ENCODE data around the gene APOBEC3B.
"Not testable (repeated sequence)": the region's sequence is repeated elsewhere in the genome, so short reads cannot be mapped to it uniquely, and the experiment has no call there.

APOBEC3B gene

DNA sequence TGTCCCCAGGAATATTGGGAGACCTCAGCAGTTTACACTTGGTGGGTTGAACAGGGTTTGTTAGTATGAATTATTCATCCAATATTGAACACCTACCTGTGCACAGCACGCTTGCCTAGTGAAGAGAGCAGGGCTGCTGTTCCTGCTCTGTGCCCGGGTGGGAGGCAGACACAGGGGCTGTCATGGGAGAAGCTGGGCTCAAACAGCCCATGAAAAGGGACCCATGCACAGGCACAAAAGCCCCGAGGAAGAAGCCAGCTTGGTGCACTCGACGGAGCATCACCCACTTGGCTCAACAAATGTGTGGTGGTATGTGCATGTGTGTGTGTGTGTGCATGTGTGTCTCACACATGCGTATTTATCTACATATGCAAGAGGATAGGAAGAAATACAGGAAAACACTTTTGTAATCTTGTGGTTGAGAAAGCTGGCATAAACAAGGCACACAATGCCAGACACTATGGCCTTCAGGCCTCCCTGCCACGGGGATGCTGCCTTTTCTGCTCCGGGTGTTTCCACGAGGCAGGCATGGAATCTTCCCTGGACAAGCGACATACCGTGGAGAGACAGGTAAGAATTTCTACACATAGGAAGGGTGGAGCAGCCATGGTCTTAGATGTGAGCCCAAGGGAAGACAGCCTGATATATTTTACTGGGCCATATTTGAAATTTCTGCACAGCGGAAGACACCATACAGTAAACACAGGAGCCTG, 29.7 kb upstream of the APOBEC3B start:
- no peak for ATAC-seq

DNA sequence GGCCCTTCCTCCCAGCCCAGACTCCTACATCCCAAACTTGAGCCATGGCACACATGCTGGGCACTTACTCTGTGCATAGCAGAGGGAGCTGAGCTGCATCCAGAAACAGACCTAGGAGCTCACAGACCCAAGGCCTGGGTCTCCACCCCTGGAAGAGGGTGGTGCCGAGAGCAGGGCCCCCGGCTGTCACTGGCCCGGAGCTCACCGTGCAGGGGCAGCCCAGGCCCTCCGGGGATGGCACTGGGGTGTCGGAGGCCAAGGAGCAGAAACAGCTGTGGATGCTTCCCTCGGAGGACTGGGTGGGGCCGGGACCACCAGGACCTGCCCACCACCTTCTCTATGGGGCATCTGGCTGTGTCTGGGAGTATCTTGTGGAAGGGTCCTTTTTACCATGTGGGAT, 29.1 kb upstream of the APOBEC3B start:
- no peak for ATAC-seq

DNA sequence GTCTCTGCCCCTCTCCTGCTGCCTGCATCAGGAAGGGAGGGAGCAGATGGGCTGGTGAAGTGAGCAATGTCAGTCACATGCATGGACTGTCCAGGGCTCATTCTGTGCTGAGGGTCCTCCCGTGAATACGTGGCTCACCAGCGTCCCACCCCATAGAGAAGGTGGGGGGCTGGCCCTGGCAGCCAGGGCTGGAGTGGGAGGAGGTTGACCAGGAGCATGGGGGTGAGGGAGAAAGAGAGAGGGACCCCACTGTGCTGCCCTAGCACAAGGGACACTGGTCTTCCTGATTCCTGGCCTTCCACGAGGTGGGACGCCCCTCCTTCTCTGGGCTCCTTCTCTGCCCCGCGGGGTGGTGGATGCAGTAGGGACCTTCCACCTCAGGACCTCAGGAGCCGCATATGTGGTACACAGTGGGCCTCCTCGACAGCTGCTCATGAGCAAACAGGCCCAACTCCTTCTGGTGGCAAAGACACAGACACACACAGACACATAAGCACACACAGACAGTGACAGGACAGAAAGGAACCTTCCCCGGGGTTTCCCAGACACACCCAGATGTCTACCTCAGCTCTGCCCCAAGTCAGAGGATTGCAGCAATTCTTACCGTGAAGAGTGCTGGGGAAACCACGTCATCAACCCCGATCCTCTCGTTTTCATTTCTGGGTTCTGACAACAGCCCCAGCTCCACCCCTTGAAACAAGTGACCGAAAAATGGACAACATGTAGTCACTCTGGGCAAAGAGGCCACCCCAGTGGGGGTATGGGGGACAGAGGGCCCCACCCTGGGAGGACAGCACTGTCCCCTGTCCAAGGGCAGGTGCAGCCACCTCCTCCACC, 28.4 kb upstream of the APOBEC3B start:
- peak; percentile 98 to 99 for ATAC-seq

DNA sequence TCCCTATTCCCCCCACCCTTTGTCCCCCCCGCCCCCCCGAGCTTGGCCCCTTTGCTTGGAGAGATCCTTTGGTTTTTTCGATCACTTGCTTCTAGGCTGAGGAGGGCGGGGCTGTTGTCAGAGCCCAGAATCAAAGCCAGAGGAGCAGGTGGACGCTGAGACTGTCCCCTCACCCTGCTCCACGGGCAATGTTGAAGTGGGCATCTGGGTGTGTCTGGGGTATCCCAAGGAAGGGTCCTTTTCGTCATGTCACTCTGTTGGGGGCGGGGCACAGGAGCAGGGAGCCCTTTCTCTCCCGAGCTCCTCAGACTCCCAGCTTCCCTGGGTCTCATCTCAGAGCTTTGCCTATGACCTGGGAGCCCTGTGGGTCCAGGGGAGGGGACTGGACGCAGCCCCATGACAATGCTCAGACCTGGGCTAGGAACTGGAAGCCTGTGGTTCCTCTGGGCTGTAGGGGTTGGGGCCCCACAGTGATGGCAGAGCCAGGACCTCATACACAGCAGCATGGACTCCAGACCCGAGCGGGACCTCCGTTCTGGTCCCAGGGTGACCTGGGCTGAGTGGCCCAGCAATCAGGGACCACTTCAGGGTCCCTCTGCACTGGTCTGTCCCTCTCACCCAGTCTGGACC, 27.6 kb upstream of the APOBEC3B start:
- no peak for ATAC-seq

DNA sequence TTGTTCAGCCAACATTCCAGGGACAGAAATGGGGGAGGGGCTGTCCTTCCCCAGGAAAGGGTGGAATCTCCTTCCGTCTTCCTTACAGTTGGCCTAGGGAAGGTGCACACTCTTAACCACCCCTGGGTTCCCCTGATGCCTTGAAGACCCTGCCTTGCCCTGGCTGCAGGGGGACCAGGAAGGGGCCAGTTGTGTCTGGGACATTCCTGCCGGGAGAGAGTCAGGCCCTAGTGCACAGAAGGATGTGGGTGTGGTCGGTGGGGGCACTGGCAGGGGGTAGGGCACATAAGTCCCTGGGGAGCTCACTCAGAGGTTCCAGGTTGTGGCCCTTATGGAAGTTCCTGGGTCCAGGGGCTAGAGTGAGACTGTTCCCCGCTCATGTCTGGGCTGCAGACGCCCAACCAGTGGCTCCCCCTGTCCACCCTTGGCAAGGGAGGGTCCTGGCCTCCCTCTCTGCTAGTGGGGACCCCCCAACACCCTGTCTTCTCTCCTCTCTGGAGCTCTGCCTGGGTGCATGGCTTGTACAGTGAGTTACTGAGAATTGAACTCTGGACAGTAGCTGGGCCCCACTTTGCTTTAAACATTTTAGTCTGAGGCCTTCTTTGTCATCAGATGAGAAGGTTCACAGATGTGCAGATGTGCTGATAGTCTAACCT, 26.8 kb upstream of the APOBEC3B start:
- ATAC-seq = no peak

DNA sequence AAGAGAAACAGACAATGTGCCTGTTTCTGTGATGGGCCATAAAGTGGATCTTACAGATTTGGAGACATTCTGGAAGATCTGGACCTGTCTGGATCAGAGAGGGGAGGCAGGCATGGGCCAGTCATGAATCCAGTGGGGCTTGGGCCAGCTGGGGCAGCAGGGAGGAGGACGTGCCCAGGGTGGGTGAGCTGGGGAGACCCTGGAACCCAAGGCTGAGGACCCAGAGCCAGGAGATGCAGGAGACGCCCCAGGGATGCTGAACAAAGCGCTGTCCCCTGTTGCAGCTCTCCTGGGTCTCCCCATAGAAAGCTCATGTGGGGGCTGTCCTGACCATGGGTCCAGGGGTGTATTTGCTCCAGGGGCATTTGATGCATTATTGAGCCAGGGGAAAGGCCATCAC, 26.2 kb upstream of the APOBEC3B start:
- no peak for ATAC-seq

DNA sequence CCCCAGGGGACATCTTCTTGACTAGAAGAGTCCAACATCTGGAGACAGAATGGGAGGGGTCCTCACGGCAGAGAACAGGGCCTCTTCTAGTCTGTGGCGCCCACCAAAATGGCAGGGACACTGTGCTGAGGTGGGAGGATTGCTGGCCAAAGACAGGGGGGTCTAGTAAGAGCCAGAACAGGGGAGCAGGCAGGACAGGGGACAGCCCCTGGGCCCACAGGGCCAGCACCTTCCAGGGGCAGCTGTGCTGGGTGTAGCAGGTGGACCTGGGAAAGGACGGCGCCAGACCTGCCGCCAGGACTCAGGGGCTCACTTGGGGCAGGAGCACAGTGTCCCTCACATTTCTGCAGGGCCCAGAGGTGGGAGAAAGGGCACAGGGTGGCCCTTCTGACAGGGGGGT, 25.6 kb upstream of the APOBEC3B start:
- ATAC-seq = no peak

DNA sequence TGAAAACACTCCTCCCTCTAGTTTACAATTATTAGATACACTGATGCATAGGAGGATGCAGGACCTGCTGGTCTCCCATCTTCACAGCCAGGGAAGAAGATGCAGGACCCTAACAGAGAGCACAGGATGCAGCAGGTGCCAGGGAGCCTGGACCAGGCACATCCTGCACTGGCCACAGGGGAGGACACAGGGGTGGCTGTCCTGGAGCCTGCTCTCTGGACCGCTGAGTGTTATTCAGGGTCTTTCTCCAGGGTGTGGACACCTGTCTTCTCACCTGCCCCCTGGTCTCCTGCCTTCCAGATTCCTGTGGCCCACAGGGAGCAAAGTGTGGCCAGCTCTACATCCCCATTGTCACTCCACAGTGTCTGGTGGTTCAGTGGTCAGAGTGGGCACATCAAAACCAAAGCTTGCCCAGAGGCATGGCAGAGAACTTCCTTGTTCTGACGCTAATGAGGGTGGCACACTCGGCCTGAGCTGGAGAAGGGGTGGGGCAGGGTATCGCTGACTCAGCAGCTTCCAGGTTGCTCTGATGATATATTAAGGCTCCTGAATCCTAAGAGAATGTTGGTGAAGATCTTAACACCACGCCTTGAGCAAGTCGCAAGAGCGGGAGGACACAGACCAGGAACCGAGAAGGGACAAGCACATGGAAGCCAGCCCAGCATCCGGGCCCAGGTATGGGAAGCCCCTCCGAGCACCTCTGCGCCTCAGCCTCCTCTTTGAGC, 24.9 kb upstream of the APOBEC3B start, which contains the start of gene APOBEC3A:
TSS of gene APOBEC3A (plus strand) at position 564 of the 725 bp plus-strand sequence. CDS start at position 647, 83 bp downstream.
- no peak for ATAC-seq

DNA sequence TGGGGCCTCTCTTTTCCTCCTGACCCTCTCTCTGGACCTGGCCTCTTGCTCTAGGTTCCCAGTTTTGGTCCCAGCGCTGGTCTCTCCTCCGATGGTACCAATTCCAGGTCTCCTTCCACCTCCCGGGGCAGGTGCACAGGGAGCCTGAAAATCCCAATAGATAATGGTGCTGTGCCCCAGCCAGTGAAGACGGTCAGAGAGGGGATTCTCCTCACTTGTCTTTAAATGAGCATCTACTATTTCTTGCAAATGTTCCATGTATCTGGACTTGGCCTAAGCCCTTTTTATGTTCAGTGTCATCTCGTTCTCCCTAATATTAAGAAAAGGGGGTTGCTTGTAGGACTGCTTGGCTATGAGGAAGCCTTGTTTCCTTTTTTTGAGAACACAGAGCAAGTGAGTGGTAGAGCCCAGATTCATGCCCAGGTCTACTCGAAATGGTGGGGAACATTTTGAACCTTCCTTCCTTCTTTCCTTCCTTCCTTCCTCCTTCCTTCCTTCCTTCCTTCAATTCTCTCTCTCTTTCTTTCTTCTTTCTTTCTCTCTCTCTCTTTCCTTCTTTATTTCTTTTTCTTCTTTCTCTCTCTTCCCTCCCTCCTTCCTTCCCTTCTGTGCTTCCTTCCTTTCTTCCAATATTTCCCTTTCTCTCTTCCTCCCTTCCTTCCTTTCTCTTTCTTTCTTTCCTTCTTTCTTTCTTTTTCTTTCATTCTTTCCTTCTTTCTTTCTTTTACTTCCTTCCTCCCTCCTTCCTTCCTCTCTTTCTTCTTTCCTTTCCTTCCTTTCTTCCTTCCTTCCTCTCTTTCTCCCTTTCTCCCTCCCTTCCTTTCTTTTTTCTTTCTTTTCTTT, 24.1 kb upstream of the APOBEC3B start:
- no peak for ATAC-seq

DNA sequence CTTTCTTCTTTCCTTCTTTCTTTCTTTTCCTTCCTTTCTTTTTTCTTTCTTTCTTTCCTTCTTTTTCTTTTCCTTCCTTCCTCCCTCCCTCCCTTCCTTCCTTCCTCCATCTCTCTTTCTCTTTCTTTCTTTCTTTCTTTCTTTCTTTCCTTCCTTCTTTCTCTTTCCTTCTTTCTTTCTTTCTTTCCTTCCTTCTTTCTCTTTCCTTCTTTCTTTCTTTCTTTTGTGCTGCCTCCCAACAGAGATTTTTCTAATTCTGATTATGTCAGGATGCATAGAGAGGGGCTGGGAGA, 23.6 kb upstream of the APOBEC3B start:
- ATAC-seq = not testable (repeated sequence)

DNA sequence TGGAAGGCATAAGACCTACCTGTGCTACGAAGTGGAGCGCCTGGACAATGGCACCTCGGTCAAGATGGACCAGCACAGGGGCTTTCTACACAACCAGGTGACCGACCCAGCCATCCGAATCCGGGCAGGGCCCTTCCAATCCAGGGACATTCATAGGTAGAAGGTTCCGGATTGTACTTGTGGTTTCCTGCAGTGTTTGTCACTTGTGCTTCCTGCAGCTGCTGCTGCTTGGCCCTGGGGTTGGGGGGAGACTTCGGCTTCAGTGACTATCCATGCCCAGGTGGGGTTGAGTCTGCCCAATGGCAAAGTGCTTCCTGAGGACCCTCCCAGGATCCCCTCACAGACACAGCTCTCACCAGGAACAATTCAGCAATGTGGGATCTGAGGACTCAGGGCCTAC, 22.6 kb upstream of the APOBEC3B start:
- ATAC-seq = no peak

DNA sequence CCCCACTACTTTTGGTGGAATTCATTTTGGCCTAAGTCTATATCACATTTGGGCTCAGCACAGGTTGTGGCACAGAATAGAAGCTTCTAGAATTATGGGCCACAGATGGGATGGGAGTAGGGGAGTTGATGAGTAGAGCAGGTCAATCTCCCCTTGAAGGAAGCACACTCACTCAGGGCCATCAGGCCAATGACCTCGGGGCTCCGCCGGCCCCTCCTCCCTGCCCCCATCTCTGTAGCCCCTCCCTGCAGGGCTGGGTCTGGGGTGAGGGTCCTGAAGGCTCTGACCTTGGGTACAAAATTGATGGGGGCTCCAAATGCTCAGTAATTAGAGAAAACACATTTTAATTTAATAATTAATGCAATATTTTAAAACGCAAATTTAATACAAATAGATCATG, 21.5 kb upstream of the APOBEC3B start:
- not testable (repeated sequence) for ATAC-seq

DNA sequence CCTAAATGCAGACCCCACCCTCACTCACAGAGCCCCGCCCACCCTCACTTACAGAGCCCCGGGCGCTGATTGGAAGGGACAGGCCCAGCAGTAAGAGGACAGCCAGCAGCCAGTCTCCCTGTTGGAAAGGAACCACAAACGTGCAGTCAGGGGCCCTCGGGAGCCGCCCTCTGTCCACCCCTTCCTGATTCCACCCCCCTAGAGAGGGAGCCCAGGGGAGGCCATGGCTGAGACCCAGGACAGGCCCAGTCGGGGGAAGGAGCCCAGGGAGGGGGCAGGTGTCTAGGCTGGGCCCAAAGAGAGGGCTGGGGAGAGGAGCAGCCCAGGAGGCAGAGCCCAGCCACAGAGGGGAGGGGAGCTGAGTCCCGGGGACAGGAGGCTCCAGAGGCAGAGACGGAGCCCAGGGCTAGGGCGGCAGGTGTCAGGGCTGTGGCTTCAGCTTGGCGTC, 18.8 kb upstream of the APOBEC3B start:
- peak in 1 of 2 donors; percentile 5 for ATAC-seq

DNA sequence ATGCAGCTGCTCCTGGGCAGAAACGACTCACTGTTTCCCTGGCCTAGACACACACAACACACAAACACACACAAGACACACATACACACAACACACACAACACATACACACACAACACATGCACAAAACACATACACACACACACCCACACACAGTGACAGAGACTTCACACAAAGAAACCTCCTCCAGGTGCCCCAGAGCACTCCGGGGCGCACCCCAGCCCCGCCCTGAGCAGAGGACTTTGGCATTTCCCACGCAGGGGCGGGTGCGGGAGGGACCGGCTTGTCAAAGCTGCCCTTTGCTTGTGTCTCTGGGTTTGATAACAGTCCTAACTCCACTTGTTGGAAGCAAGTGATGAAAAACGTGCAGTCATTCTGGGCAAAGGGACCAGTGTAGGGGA, 18.3 kb upstream of the APOBEC3B start:
- peak in 1 of 2 donors; percentile 33 for ATAC-seq

DNA sequence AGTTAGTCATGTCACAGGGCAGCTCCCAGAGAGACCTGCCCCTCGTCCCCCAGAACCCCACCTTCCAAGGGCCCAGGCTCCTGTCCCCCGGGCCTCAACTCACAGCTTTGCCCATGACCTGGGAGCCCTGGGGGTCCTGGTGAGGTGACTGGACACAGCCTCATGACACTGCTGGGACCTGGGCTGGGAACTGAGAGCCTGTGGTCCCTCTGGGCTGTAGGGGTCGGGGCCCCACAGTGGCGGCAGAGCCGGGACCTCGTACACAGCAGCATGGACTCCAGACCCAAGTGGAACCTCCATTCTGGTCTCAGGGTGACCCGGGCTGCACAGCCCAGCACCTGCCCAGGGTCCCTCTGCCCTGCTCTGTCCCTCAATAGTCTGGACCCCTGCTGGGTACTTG, 17.8 kb upstream of the APOBEC3B start:
- ATAC-seq = no peak

DNA sequence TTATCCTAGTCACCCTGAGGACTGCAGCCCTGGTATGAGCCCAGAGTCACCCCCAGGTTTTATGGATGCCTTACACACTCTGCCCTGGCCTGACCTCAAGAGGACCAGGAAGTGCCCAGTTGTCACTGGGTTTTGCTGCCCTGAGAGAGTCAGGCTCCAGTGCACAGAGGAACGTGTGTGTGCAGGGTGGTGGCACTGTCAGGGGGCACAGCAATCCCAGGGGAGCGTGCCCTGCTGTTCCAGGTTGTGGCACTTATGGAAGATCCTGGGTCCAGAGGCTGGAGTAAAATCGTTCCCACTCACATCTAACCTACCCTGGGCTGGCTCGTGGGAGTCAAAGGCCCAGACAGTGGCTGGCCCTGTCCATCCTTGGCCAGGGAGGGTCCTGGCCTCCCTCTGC, 17.2 kb upstream of the APOBEC3B start:
- no peak for ATAC-seq

DNA sequence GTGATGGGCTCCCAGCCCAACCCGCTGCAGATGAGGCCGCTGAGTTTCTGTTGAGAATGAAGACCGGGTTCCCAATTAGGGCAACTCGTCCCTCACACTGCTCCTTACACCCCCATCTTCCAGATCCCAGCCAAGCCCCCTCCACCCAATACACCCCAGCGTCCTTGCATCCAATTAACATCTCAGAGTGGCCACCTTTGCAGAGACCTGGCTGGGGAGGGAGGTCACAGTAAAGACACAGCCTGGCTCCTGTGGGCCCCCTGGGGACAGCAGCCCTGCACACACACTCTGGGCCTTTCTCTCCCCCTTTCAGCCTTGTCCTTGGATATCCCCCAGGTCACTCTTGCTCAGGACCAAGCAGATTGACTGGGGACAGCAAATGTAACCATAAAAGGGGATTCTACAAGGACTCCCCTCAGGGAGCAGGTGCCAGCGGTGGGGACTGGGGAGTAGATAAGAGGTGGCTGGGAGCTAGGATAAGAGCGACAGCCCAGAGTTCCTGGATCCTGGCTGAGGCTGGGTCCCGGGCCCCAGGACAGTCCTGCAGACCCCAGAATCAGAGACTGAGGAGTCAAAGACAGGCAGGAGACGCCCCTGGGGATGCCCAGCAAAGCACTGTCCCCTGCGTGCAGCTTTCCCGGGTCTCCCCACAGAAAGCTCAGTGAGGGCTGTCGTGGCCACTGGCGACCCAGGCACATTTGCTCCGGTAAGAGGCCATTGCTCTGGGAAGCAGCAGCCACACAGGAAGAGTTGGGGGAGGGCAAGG, 16.4 kb upstream of the APOBEC3B start:
- no peak for ATAC-seq

DNA sequence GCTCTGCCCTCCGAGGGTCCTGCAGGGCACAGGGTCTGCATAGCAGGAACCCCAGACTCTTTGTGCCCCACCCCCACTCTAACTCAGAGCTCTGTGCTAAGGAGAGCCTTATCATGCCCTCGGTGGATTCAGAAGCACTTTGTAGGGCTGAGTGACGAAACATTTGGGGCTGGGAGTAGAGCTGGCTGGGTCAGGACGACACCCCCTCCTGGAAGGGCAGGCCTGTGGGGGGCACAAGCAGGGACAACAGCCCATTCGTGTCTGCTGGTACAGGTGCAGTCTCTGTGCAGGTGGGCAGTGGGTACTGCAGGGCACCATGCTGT, 15.8 kb upstream of the APOBEC3B start:
- no peak for ATAC-seq

DNA sequence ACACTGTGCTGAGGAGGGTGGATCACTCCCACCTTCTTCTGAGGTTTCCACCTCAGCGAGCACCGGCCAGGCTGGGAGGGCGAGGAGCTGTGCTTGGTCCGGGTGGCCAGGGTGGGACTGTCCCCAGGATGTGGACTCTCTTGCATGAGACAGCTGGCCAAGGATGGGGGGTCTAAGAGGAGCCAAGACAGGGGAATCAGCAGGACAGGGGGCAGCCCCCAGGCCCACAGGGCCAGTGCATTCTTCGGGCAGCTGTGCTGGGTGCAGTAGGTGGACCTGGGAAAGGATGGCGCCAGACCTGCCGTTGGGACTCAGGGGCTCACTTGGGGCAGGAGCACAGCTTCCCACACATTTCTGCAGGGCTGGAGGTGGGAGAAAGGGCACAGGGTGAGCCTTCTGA, 15.2 kb upstream of the APOBEC3B start:
- ATAC-seq = no peak

DNA sequence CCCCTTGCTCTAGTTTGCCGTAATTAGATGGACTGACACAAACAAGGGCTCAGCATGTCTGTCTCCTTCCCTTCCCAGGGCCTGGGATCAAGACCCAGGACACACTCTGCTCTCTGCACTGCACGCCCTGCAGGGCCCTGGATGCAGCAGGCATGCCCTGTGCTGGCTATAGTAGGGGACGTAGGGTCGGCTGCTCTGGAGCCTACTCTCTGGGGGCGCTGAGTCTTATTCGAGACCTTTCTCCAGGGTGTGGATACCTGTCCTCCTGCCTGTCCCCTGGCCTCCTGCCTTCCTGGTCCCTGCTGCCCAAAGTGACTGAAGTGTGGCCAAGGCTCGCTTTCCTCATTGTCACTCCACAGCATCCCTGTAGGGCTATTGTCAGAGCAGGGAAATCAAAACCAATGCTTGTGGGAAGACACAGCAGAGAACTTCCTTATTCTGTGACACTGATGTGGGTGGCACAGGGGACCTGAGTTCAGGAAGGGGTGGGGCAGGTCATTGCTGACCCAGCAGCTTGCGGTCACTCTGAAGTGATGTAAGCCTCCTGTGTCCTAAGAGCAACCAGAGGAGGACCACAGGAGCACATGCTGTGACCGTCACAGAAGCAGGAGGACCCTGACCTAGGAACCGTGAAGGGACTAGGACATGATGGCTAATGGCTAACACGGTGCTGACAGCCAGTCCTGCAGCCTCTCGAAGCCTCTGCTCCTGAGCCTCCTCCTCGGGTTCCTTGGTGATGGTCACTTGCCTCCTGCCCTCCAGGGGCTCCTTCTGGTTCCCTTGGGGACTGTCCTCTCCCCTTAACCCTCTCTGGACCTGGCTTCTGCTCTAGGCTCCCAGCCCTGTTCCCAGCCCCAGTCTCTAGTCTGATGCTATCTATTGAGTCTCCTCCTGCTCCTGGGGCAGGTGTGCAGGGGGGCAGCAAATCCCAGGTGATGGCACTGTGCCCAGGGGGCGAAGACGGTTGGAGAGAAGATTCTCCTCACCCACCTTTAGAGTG, 14.4 kb upstream of the APOBEC3B start:
- ATAC-seq = no peak
